H1 (cell line): ENCODE results near the gene FMO5. TPM values are rescaled to one million over a fixed set of nuclear protein-coding genes. Genes with fewer than 3 reads are reported as not detected.

Source experiments
- BACH1 ChIP-seq: IDR thresholded peaks from 2 replicates; pipeline ENCODE4 v1.6.1; 2012; ENCODE audit warnings: low read length, improper control_type of control experiment
- CBX5 ChIP-seq: fragments of 300-800, 300-1000 bp; sonication (generic); IDR thresholded peaks from 2 replicates; pipeline ENCODE4 v1.7.1; 2016; ENCODE audit warnings: antibody characterized with exemption, low read length, low read depth
- CTCF ChIP-seq, 3 experiments: IDR thresholded peaks; 1 replicate in 2 of 3; 2 replicates in 1 of 3; pipeline versions ENCODE4 v1.5.1 to v1.6.1; 2011; ENCODE audit warnings: low read length in 3 of 3, mild to moderate bottlenecking in 3 of 3, inconsistent platforms in 2 of 3, low read depth in 1 of 3, moderate library complexity in 1 of 3; ENCODE audit not compliant: insufficient read depth in 1 of 3; ENCODE audit errors: control extremely low read depth in 1 of 3
- GABPA ChIP-seq: IDR thresholded peaks from 2 replicates; pipeline ENCODE4 v1.6.1; 2011; ENCODE audit warnings: mild to moderate bottlenecking, low read length, moderate library complexity, borderline replicate concordance; ENCODE audit not compliant: insufficient read depth
- HDAC6 ChIP-seq: IDR thresholded peaks from one replicate; pipeline ENCODE4 v1.7.1; 2012; ENCODE audit warnings: low read depth, mild to moderate bottlenecking, inconsistent platforms, low read length, moderate library complexity
- POLR2A ChIP-seq, 2 experiments: IDR thresholded peaks; 1 replicate in 1 of 2; 2 replicates in 1 of 2; pipeline ENCODE4 v1.6.1; 2011; ENCODE audit warnings: low read depth in 2 of 2, low read length in 2 of 2, mild to moderate bottlenecking in 2 of 2; ENCODE audit errors: control extremely low read depth in 1 of 2
- POLR2AphosphoS5 ChIP-seq: IDR thresholded peaks from 2 replicates; pipeline ENCODE4 v1.6.1; 2011; ENCODE audit warnings: low read depth, low read length
- SIN3A ChIP-seq, 2 experiments: IDR thresholded peaks in 1 of 2; conservative IDR thresholded peaks in 1 of 2; 2 replicates each; pipeline ENCODE4 v1.6.1; 2011 to 2012; ENCODE audit warnings: low read length in 2 of 2, improper control_type of control experiment in 1 of 2, low read depth in 1 of 2, mild to moderate bottlenecking in 1 of 2
- SIRT6 ChIP-seq: IDR thresholded peaks from one replicate; pipeline ENCODE4 v1.7.1; 2012; ENCODE audit warnings: low read length, inconsistent platforms
- SP2 ChIP-seq: IDR thresholded peaks from 2 replicates; pipeline ENCODE4 v1.6.1; 2012; ENCODE audit warnings: mild to moderate bottlenecking, low read length, inconsistent platforms
- TAF1 ChIP-seq: IDR thresholded peaks from 2 replicates; pipeline ENCODE4 v1.6.1; 2011; ENCODE audit warnings: mild to moderate bottlenecking, low read depth, low read length
- TBP ChIP-seq: IDR thresholded peaks from 2 replicates; pipeline ENCODE4 v1.6.1; 2011; ENCODE audit warnings: low read depth, low read length, improper control_type of control experiment
- TEAD4 ChIP-seq: IDR thresholded peaks from 2 replicates; pipeline ENCODE4 v1.6.1; 2012; ENCODE audit warnings: low read depth, low read length, inconsistent platforms, mixed read lengths
- polyA plus RNA-seq, 7 experiments: library from polyadenylated mRNA; depleted of rRNA in 3 of 7; stranded (reverse) in 5 of 7; unstranded in 2 of 7; fragments of >200 nt in 5 of 7; fragments of 200-250 nt in 2 of 7; gene quantifications; 1 replicate in 5 of 7; 2 replicates in 1 of 7; 4 replicates in 1 of 7; pipeline versions ENCODE4 v1.2.1 to v1.2.3, GENCODE V29; 2011 to 2013; ENCODE audit warnings: missing spikeins in 2 of 7, mixed read lengths in 2 of 7
- total RNA-seq: library from RNA; stranded (reverse); fragmentation: NEBNext Ultra II Directional; extraction: Animal tissue kit (Norgen Biotek cat#: 25700); gene quantifications from 2 replicates; pipeline ENCODE4 v1.2.1, GENCODE V29; 2021

FMO5 gene
- total and polyA plus RNA-seq, 2 of the 8 experiments (the other 6 are each of a cell fraction or from before 2014, with no cell fraction given), result 0.27 to 0.34 TPM

DNA sequence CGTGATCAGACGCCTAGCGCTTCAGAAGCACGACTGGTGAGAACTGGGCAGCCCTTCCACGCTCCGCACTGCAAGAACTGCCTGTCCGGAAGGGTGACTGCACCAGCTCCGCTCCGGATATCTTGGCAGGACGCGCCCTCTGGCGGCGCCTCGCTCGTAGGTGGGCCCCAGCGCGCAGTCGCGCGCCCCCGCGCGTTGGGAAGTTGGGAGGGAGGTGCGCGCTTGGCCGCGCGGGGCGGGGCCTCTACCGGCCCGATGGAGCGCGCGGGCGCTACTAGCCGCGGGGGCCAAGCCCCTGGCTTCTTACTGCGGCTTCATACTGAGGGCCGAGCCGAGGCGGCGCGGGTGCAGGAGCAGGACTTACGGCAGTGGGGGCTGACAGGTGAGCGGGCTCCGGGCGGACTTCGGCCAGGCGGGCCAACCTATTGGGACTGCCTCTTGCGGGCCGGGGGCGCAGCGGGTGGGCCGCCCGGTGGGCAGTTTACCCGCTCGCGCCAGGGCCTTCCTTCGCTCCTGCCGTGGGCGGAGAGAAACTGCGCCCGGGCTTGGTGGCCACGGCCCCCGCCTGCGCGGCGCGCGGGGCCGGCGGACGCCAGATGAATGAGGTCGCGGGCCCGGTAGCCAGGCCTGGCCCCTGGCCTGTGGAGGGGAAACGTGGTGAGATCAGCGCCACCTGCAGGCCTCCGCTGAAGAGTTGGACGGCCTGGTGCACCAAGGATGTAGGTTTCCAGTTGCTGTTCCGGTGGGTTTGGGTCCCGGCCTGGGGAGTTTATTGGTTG, 17.5 kb upstream of the FMO5 start, which contains the start of gene CHD1L (continued):
- TF ChIP-seq POLR2AphosphoS5 (peak; percentile 60), POLR2A (IDR thresholded peaks at IDR 0.05; ENCODE audit: control extremely low read depth in 1 of 2, low read depth in 2 of 2, low read length in 2 of 2) (peak in 1 of 2 experiments; percentile 73; a peak in 2 of 3 replicates), SIN3A (conservative IDR thresholded peaks at IDR 0.05 in 1 of 2, IDR thresholded peaks at IDR 0.05 in 1 of 2; ENCODE audit: low read depth in 1 of 2, low read length in 2 of 2) (peak in 1 of 2 experiments; percentile 28; a peak in 2 of 4 replicates), TEAD4 (peak; percentile 39; the same call in 1 of the 2 replicates), GABPA (no peak), CTCF (IDR thresholded peaks at IDR 0.05; ENCODE audit: control extremely low read depth in 1 of 3, insufficient read depth in 1 of 3, low read depth in 1 of 3, low read length in 3 of 3) (peak; percentile 94 to 100 (median 96)), CBX5 (no peak), TBP (peak; percentile 63), SP2 (no peak), SIRT6 (no peak), BACH1 (peak; percentile 62), TAF1 (peak; percentile 78), HDAC6 (no peak)
